Loucy (cell line): ENCODE data around the gene FANK1.

Experiments used
- CTCF ChIP-seq: fragments of 200-600 bp; sonication (generic); conservative IDR thresholded peaks from 2 replicates; pipeline ENCODE4 v1.5.1; 2014; ENCODE audit warnings: mild to moderate bottlenecking, antibody characterized with exemption, low read length
- EZH2phosphoT487 ChIP-seq: fragments of 200-600 bp; IDR thresholded peaks from 2 replicates; pipeline ENCODE4 v1.6.1; 2018; ENCODE audit warnings: antibody characterized with exemption, mild to moderate bottlenecking, moderate library complexity, borderline replicate concordance

GRCh38 chr10:125852487-125852886 is 43.9 kb upstream of the FANK1 start:
- TF ChIP-seq CTCF, result no peak
- TF ChIP-seq EZH2phosphoT487, result no peak
